ENCODE measurements around the gene SLC16A8.

- TF ChIP-seq ZNF274 (IDR thresholded peaks at IDR 0.05; ENCODE audit: low read depth, low read length) = no peak
- no peak for TF ChIP-seq SUZ12 (IDR thresholded peaks at IDR 0.05; ENCODE audit: extremely low read depth, insufficient read depth, insufficient read length)
These were observed 2.9 kb downstream of the SLC16A8 start for GRCh38 chr22:38080850-38081635.
